ENCODE data around the gene PAM.
"Not testable (repeated sequence)": the region's sequence is repeated elsewhere in the genome, so short reads cannot be mapped to it uniquely, and the experiment has no call there.

Gene PAM

GRCh38 chr5:102893942-102894341 is 138.8 kb downstream of the PAM start:
- DNase-seq: no peak

DNA sequence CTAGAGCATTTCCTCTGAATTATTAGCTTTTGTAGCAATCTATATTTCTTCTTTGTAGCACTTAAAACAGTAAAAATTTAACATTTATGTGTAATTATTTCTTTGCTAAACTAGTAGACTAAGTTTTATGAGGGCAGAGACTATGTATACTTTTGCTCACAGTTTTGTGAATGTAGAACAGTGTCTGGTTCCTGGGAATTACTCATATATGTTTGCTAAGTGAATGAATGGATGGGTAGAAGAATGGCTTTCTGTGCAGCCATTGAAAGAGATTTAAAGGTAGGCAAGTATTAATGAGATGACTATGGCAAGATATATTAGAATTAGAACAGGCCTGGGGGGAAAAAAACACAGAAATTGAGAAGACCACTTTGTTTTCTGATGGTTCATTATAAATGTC is 140.1 kb downstream of the PAM start:
- no peak for DNase-seq

DNA sequence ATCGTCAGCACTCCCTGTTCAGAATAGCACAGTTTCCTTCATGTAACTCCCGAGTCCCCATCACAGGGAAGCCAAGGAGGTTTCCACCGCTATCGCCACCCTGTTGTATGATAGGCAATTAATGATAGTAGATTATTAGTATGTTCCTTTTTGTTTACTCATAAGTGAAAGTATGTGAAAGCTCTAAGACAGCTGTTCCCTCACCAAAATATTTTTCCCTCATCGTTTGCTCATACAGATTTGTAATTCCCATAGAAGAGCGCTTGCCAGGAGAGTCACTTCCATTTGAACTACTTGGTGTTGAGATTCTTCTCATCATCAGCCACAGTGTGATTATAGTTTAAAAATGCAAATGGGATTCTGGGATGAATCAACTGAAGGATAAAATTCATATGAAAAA is 140.9 kb downstream of the PAM start:
- DNase-seq: no peak

GRCh38 chr5:102901424-102902134 is 146.5 kb downstream of the PAM start:
- no peak for DNase-seq

- DNase-seq: no peak
Measured at GRCh38 chr5:102902135-102902448, 147.0 kb downstream of the PAM start.

DNA sequence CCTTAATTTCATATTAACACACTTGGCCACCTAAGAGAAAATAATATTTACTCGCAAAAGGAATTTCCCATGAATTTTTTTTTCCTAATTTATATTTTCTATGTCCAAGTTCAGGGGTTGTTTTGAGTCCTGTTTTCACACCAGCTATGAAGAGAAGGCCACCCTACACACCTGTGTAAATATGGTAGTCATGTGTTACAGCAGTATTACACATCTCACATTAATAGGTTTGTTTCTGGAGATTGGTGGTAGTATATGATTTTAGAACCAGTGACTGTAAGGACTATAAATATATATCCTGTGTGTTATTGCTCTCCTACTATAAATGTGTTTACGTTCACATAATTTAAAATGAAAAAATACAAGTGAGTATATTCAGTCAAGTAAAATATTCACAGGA is 147.5 kb downstream of the PAM start:
- no peak for DNase-seq

DNA sequence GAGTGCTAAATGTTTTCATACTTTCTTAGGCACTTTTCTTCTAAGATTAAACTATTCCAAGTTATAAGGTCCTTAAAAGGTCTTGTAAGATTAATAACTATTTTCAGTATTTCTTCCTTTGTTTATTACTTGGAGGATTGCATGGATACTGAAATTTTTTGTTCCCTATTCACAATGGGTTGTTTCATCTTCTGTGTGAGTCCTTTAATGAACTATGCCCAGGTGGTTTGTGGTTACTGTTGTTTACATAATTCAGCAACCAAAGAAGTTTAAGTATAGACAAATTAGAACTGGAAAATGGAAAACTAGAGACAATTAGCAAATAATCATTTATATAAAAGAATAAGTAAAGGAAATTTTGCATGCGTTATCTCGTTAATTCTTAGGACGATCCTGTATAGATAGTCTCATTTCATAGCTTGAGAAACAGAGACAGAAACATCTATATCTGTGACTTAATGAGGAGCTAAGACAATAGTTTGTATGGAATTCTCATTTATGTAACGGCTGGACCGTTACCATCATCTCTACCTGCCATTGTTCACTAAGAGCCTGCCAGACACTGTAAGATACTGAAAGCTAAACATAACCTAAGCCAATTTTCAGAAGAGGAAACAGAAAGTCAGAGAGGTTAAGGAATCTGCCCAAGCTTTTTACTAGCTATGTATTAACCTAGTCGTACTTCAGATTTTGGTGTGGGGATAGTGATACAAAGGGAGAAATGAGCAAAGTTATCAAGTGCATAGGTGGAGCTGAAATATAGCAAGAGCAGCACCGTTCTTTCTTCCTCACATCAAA is 148.2 kb downstream of the PAM start:
- no peak for DNase-seq

- no peak for DNase-seq
Measured at GRCh38 chr5:102905056-102905455, 150.0 kb downstream of the PAM start.

DNA sequence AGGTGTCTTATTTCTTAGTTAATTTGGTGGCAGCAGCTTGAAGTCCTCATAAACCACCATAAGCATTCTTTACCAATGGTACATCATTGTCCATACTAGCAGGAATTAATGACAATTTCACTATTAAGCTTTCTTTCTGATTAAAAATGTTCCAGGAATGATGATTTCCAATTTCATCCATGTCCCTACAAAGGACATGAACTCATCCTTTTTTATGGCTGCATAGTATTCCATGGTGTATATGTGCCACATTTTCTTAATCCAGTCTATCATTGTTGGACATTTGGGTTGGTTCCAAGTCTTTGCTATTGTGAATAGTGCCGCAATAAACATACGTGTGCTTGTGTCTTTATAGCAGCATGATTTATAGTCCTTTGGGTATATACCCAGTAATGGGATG is 152.0 kb downstream of the PAM start:
- DNase-seq: not testable (repeated sequence)

DNA sequence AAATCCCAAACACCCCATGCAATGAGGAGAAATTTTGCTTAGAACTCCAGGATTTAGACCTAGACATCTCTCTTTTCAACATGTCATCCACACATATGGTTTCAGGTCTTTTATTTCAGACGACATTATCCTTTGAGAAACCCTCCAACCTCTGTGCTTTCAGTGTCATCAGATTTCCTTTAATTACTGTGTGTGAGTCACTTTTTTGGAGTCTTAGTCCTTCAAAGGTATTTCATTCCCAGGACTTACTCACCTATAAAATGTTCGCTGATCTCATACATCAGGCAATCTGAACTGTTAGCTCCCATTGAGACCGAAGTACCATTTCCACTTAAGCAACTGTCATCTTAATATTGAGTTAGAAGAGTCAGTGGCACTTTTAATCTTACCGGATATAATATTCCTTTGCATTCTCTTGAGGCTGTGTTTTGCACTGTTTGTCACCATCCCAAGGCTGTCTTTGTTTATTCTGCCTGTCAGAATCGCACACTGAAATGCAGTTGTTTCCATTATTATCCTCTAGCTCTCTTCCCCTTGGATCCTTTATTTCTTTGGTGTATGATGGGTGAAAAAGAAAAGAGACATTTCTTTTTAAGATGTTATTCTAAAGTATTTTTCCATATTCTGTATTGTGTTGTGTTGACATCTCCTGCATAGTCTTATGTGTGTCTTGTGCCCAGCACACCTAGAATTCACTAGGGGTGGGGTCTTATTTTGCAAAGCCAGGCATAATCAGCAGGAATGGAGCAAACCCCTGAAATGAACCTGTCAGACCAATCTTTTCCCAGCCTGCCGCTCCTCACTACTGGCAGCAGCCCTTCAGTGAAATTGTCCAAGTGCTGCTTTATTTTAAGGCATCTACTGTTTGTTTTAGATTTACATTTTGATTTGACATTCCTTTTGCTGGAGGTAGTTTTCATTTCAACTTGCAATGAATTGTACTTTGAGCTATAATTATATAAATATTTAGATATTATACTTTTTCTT is 155.4 kb downstream of the PAM start:
- DNase-seq: peak in 1 of 56 donors; percentile 1

DNA sequence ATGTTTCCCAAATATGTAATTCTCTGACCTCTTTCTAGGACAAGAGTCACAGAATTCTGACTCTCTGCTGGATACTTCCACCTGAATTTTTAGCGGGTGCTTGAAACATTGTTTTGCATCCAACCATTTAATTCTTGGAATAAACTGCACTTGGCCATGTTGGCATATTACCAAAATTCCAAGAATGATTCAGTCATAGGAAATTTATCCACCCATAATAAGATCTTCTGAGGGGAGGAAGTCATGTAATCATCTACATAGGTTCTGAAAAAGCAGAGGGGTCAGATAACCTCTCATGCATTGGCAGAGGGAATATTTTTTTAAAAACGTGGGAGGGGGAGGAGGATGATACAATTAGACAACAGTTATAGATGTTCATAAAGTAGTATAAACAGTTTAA is 156.9 kb downstream of the PAM start:
- DNase-seq: no peak

- DNase-seq: no peak
Measured at GRCh38 chr5:102916109-102916508, 161.0 kb downstream of the PAM start.

DNA sequence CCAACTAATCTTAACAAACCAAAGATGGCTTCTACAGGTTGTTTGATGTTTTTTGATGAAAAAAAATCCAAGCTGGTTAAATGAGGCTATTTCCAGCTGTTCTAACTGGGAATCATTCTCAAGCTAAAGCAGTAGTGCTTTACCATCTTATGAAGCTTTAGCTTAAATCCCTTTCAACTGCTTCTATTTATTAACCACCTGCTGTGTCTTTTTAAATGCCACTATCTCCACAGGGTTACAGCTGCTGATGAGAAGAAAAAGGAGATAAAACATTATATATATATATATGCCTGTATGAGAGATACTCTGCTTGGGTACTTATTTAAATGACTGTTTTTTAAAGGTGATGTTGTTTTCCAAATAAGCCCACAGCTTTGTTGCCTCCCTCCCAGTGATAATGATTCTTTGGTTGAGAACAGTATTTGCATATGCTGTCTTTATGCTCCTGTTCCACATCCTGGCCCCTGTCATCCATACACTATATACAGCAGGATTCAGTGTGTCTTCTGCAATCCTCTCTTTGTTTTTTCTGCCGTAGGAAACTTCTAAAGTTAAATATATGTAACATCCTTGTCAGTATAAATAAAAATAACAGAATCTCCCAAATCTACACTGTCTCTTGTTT is 164.0 kb downstream of the PAM start:
- no peak for DNase-seq

- DNase-seq: no peak
Measured at GRCh38 chr5:102920762-102921161, 165.7 kb downstream of the PAM start.

DNA sequence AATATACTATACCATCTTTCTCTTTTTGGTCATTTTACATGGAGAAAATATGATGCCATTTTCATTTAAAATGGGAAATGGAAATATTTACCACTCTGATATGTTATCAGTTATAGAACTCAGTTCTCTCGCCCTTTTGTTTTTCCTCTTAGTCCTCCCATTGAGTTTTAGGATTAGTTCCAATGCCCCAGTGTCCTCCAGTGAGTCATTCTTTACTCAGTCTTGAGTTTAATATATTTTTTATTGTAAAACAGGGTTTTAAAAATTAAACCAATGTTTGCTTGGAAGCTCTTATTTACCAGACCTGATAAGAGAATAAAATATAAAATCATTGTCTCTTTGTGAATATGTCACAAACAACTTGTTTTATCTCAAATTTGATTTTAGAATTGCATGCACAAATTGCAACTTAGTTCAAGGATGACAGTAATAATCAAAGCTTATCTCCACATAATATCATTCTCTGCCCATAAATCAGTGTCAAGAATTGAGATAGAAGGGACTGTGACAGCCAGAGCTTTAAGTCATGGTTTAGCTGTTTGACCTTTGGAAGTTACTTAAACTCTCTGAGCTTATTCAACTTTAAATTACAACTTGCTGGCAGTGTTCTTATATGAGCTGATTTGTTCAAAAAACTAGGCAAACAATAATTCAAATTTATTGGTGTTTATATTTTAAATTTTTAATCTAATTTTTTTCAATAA is 166.4 kb downstream of the PAM start:
- DNase-seq: no peak

DNA sequence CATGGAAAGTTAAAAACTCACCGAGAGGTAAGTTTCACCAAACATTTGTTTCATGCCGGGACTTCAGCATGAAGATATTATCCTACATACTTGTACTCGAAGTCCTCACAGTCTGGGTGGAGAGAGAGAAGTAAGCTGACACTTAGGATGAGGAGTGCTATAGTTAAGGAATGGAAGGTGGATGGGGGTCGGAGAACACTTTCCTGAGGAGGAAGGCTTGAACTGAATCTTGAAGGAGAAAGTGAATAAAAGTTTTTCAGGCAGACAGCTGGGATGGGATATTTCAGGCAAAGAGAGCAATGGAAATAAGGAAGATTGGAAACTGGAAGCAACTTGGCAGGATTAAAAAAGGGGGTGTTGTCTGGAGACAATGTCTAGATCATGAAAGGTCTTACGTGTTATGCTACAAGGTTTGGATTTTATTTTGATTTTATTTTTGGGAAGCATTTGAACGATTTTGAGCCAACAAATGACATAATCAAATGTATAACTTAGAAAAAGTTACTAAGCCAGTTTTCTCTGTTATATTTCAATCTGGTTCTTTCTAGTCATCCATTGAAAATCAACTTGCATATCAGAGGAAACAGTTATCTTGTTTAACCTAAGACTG is 167.1 kb downstream of the PAM start:
- DNase-seq: no peak

- DNase-seq: no peak
Measured at GRCh38 chr5:102922799-102923477, 167.8 kb downstream of the PAM start.

- DNase-seq: no peak
Measured at GRCh38 chr5:102924963-102925362, 169.9 kb downstream of the PAM start.

GRCh38 chr5:102927007-102927406 is 171.9 kb downstream of the PAM start:
- no peak for DNase-seq

DNA sequence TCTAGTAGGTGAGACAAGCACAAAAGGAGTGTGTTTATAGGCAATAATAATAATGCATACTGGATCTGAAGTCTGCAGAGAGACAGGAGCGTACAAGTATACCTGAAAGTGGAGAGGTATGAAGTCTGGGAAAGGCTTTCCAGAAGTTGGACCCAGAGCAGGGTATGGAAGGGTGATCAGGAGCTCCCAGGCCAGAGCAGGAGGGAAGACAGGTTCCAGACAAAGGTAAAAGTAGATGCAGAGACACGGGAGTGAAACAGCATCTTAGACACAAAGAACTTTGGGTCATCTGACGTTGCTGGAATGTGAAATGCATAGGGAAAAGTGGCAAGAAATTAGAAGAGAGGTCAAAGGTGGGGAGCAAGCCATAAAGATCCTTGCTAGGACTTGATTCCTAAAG is 175.1 kb downstream of the PAM start:
- DNase-seq: no peak
